Retinal pigment epithelial cell (primary cell): ENCODE results near the gene AIFM3.

Experiments used
- DNase-seq: peaks from one replicate; pipeline ENCODE4 v3.0.0-alpha.2; 2010; ENCODE audit warnings: low read depth
- H3K4me3 ChIP-seq: 2 replicates; pipeline ENCODE4 v1.5.1; 2011; ENCODE audit warnings: mild to moderate bottlenecking, low read length, control low read depth, moderate library complexity
- TF ChIP-seq, protein P1 (sequence below): conservative IDR thresholded peaks from 2 replicates; pipeline ENCODE4 v1.5.1; 2011; ENCODE audit warnings: low read depth, low read length, control low read depth, inconsistent platforms

AIFM3 gene

DNA sequence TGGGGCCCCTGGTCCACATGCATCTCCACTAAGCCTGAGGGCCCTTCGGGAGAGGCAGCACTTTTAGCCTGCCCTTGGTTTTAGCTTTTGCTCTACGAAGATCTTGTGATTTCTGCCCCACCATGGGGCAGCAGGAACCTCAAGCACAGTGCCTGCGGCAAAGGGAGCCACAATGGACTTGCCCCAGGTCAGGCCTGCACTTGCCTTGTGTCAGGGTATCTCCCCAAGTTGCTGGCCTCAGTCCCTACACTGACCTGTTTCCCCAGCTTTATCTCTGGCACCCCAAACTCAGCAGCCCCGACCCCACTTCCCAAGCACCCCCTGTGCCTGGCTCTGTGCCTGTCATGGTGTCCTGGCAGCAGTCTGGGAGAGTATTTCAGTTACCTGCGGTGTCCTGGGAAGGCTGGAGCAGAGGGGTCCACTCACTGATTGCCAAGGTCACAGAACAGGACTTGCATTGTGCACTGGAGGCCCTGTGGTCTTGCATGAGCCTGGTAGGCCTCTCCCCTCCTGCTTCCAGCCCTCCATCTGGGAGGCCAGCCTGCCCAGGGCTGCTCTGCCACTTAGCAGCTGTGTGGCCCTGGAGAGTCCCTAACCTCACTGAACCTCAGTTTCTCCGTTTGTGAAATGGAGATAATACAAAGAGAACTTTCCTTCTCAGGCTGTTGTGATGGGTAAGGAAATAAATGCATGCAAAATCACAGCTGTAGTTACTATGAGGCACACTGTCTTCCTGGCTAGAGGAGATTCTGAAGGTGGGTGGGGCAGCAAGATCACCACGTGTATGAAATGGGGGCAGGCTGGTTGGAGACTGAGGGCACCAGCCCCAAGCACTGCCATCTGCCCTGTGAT is 3.6 kb upstream of the AIFM3 start:
- TF ChIP-seq, protein P1, sequence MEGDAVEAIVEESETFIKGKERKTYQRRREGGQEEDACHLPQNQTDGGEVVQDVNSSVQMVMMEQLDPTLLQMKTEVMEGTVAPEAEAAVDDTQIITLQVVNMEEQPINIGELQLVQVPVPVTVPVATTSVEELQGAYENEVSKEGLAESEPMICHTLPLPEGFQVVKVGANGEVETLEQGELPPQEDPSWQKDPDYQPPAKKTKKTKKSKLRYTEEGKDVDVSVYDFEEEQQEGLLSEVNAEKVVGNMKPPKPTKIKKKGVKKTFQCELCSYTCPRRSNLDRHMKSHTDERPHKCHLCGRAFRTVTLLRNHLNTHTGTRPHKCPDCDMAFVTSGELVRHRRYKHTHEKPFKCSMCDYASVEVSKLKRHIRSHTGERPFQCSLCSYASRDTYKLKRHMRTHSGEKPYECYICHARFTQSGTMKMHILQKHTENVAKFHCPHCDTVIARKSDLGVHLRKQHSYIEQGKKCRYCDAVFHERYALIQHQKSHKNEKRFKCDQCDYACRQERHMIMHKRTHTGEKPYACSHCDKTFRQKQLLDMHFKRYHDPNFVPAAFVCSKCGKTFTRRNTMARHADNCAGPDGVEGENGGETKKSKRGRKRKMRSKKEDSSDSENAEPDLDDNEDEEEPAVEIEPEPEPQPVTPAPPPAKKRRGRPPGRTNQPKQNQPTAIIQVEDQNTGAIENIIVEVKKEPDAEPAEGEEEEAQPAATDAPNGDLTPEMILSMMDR = no peak
- no peak overlapping the region for H3K4me3 ChIP-seq
- DNase-seq = no peak

GRCh38 chr22:20964090-20964798 is 2.8 kb upstream of the AIFM3 start:
- H3K4me3 ChIP-seq = peak overlapping the region; percentile 15
- TF ChIP-seq, protein P1 = no peak
- DNase-seq = no peak

DNA sequence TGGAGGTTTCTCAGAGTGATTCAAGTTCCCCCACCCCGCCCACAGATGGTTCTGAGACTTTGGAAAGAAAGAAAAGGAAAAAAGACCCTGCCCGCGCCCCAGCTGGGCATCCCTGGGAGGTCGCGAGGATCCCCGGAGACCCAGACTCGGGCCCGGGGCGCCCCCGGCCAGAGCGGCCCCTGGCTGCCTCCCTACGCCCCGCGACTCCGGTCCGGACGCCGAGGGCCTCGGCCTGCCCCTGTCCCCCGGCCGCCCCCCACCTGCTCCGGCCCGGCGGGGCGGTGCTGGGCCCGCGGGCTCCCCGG is 2.3 kb upstream of the AIFM3 start:
- TF ChIP-seq, protein P1 = no peak

DNA sequence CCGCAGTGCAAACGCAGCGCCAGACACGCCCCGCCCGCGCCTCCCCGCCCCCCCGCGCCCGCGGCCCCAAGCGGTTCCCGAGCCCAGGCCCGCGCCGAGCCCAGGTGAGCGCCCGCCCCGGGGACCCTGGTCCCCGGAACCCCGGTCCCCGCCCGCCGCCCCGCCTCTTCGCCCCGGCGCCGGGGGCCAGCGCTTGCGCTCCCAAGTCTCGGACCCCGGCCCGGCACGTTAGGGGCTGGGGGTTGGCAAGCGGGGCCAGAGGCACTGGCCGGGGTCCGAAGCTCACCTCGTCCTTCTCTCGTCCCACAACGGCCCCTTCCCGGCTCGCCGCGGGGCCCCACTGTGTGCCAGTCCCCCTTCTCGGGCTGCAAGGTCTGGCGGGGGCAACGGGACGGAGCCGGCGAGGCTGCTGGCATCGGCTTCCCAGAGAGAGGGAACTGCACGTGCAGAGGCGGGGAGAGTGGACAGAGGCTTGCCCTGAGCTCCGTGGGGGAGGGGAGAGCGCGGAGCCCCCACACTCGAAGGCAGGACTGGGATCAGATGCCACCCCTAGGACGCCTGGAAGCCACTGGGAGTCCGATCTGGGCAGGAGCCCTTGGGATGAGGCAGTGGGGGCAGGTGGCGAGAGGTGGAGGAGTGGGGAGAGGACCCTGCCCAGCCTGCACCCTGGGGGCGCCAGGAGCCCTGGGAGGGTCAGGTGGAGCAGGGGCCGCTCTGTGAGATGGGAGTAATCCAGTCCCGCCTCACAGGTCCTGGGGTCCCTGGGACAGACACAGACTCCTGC is 1.8 kb upstream of the AIFM3 start:
- TF ChIP-seq, protein P1 = no peak
- H3K4me3 ChIP-seq = peak overlapping the region; percentile 32
- no peak for DNase-seq

More for the DNA sequence above, 2.3 kb upstream of the AIFM3 start:
- DNase-seq = no peak
- peak overlapping the region; percentile 15 for H3K4me3 ChIP-seq

DNA sequence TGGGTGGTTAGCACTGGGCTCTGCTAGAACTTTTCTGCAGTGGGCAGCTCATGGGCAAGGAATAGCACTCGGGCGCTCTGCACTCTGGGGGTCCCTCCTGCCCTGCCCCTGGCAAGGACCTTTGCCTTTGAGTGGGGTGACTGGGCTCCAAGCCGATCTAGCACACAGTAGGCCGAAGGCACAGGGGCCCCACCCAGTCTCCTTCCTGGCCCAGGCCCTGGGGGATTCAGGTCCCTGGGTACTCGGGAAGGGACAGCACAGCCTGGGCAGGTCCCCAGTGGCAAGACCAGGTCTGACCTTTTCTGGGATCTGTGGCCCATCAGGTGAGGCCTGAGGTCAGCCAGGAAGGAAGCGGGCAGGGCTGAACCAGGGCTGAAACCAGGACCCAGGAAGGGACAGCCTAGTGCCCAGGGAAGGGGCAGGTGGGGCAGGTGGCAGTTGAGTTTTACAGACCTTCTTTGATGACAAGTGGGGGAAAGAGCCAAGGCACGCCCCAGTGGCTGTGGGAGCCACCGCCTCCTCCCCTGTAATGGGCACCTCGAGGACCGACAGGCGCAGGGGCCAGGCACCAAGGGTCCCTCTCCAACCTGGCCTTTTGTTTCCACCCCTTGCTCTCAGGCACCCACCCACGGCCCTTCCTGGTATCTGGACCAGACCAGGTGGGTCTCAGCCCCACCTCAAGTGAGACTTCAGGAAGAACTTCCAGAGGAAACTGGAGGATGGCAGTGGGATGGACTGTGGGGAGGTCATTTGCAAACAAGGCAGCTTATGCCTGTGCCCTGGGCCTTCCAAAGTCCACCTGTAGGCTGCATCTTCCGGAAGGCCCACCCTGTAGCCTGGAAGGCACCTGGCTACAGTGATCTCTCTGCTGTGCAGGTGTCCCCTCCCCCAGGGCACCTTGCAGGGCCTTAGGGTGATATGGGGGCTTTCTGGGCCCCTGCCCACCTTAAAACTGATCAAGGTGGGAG is 883 bp upstream of the AIFM3 start:
- no peak for DNase-seq
- no peak overlapping the region for H3K4me3 ChIP-seq
- TF ChIP-seq, protein P1 = no peak

DNA sequence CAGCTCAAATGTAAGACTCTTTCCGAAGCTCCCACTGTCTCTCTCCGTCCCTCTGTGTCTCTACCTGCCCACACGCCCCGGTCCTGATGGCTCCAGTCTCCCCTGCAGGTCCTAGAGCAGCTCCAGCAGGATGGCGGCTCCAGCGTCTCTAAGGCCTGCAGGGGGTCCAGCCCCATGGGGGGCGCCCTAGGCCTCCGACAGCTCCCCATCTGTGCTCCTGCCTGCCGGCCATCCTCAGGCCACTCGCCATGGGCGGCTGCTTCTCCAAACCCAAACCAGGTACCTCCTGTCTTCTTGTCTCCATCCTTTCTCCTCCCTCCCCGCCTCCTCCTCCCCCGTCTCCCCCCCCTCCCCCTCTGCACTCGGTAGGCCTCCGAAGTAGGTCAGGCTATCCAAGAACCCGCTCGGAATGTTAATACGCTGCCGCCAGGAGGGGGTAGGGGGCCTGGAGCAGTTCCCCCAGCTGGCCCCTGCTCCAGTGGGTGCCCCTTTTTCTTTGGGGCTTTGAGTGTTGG is 699 bp downstream of the AIFM3 start:
- no peak overlapping the region for H3K4me3 ChIP-seq
- TF ChIP-seq, protein P1 = no peak

More for the DNA sequence above, 699 bp downstream of the AIFM3 start:
- DNase-seq = no peak
